Cardiac fibroblast (primary cell): ENCODE measurements around the gene KLF6.
"Not testable (repeated sequence)": the region's sequence is repeated elsewhere in the genome, so short reads cannot be mapped to it uniquely, and the experiment has no call there.

Source experiments
- DNase-seq, 2 donors: peaks; one replicate each; pipeline versions ENCODE4 v3.0.0 to v3.0.0-alpha.2; 2010; ENCODE audit warnings: low read depth in 2 of 2
- H3K4me3 ChIP-seq, 2 donors: replicated peaks in 1 of 2; 1 replicate in 1 of 2; 2 replicates in 1 of 2; pipeline ENCODE4 v1.5.1; 2011; ENCODE audit warnings: low read depth in 2 of 2, low read length in 2 of 2, mild to moderate bottlenecking in 2 of 2, moderate library complexity in 1 of 2
- CTCF ChIP-seq: IDR thresholded peaks from one replicate; pipeline ENCODE4 v1.5.1; 2011; ENCODE audit warnings: low read depth, mild to moderate bottlenecking, low read length, inconsistent platforms

KLF6 gene

GRCh38 chr10:3735175-3735574, 49.8 kb downstream of the KLF6 start:
- no peak overlapping the region for H3K4me3 ChIP-seq
- TF ChIP-seq CTCF, result no peak
- no peak for DNase-seq

- no peak for TF ChIP-seq CTCF
Measured at GRCh38 chr10:3734111-3734510, 50.9 kb downstream of the KLF6 start.

GRCh38 chr10:3732183-3732582, 52.8 kb downstream of the KLF6 start:
- not testable (repeated sequence) for H3K4me3 ChIP-seq, DNase-seq

More at GRCh38 chr10:3734111-3734510, 50.9 kb downstream of the KLF6 start:
- DNase-seq, result no peak
- no peak overlapping the region for H3K4me3 ChIP-seq

- H3K4me3 ChIP-seq, result no peak overlapping the region
- TF ChIP-seq CTCF, result no peak
- DNase-seq, result peak in 1 of 2 donors; percentile 40
Measured at GRCh38 chr10:3729397-3729976, 55.5 kb downstream of the KLF6 start.

DNA sequence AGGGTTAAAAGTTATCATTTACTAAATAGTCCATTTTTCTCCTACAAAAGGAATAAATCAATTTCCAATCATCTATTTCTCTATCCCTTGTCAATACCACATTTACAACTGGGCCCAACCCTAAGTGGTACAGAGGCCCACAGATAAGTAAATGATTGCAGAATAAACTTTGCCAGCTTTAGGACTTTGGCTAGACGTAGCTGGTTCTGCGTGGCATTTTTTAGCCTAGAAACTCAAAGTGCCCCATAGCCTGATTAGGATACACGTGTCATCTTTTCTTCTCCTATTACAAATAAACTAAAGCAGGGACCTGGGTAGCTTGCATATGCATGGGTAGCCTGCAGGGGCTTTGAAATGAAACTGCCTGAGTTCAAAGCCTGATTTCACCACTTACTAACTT, 56.4 kb downstream of the KLF6 start:
- H3K4me3 ChIP-seq, result no peak overlapping the region
- TF ChIP-seq CTCF, result no peak
- no peak for DNase-seq

GRCh38 chr10:3727268-3727667, 57.7 kb downstream of the KLF6 start:
- TF ChIP-seq CTCF, result no peak
- no peak for DNase-seq
- no peak overlapping the region for H3K4me3 ChIP-seq
